ENCODE measurements around the gene NUTM2F.
"Not testable (repeated sequence)": the region's sequence is repeated elsewhere in the genome, so short reads cannot be mapped to it uniquely, and the experiment has no call there.

DNA sequence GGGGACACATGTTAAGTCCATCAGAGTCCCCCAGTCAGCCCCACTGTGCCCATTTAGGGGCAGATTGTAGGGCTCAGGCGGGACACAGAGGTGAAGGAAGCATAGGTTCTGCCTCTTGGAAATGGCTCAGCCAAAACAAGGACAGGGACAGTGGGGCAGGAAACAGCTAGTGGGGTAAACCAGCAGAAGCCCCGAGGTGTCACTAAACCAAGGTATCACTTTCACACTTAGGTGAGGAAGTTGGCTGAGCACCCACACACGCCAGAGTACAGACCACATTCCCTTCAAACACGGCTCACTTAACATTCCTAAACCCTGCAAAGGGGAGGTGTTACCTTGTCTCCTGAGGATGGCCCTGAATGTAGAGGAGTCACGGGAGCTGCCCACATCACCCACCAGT is 12.2 kb downstream of the NUTM2F start:
- not testable (repeated sequence) for TF ChIP-seq POLR2A, EP300, POLR2AphosphoS5 (IDR thresholded peaks at IDR 0.05)
- TF ChIP-seq, protein P1, sequence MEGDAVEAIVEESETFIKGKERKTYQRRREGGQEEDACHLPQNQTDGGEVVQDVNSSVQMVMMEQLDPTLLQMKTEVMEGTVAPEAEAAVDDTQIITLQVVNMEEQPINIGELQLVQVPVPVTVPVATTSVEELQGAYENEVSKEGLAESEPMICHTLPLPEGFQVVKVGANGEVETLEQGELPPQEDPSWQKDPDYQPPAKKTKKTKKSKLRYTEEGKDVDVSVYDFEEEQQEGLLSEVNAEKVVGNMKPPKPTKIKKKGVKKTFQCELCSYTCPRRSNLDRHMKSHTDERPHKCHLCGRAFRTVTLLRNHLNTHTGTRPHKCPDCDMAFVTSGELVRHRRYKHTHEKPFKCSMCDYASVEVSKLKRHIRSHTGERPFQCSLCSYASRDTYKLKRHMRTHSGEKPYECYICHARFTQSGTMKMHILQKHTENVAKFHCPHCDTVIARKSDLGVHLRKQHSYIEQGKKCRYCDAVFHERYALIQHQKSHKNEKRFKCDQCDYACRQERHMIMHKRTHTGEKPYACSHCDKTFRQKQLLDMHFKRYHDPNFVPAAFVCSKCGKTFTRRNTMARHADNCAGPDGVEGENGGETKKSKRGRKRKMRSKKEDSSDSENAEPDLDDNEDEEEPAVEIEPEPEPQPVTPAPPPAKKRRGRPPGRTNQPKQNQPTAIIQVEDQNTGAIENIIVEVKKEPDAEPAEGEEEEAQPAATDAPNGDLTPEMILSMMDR (IDR thresholded peaks at IDR 0.05): not testable (repeated sequence)
